Cardiac fibroblast (primary cell): ENCODE data around the gene ABCA7.

ENCODE experiments used
- DNase-seq, 2 donors: peaks; one replicate each; pipeline versions ENCODE4 v3.0.0 to v3.0.0-alpha.2; 2010; ENCODE audit warnings: low read depth in 2 of 2
- H3K4me3 ChIP-seq, 2 donors: replicated peaks in 1 of 2; 1 replicate in 1 of 2; 2 replicates in 1 of 2; pipeline ENCODE4 v1.5.1; 2011; ENCODE audit warnings: low read depth in 2 of 2, low read length in 2 of 2, mild to moderate bottlenecking in 2 of 2, moderate library complexity in 1 of 2
- TF ChIP-seq, protein P1 (sequence below): IDR thresholded peaks from one replicate; pipeline ENCODE4 v1.5.1; 2011; ENCODE audit warnings: low read depth, mild to moderate bottlenecking, low read length, inconsistent platforms

ABCA7 gene

DNA sequence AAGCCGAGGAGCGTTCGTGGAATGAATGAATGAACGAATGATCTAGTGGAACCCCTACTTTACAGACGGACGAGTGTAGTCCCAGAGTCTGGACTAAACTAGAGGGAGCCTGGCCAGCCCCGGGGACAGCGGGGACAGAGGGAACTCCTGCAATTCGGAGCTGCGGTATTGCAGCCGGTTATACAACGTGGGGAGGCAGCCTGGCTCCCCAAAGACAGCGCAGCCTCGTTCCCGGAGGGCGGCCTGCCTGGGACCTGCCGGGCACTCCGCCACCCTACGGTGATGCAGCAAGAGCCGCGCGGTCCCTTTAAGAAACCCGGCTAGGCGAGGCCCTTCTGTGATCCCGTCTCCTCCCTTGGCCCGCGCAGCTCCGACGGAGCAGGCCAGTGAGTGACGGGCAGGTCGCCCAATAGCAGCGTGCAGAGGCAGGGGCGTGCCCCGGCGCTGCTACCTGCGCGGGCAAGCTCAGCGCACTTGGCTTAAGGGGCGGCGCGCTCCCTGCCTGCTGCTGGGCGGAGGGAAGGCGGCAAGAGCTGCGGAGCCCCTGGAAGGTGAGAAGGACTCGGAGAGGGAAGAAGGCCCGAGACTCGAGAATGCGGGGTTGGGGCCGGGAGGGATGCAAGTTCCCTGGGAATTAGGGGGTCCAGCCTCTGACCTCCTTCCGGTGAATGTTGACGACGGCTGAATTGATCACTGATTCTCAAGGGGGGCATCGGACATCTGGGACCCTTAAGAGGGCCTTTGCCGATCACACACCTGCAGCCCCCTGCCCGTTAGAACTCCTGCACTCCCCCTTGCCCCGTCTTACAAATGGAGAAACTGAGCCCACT lies at the start of gene ABCA7:
Gene ABCA7, plus strand, starts transcription at position 462 of the 830 bp plus-strand sequence. CDS start 1,255 bp downstream, outside the sequence.
- peak within 1 kb of the TSS; percentile 53 to 65 for H3K4me3 ChIP-seq
- TF ChIP-seq, protein P1, sequence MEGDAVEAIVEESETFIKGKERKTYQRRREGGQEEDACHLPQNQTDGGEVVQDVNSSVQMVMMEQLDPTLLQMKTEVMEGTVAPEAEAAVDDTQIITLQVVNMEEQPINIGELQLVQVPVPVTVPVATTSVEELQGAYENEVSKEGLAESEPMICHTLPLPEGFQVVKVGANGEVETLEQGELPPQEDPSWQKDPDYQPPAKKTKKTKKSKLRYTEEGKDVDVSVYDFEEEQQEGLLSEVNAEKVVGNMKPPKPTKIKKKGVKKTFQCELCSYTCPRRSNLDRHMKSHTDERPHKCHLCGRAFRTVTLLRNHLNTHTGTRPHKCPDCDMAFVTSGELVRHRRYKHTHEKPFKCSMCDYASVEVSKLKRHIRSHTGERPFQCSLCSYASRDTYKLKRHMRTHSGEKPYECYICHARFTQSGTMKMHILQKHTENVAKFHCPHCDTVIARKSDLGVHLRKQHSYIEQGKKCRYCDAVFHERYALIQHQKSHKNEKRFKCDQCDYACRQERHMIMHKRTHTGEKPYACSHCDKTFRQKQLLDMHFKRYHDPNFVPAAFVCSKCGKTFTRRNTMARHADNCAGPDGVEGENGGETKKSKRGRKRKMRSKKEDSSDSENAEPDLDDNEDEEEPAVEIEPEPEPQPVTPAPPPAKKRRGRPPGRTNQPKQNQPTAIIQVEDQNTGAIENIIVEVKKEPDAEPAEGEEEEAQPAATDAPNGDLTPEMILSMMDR = no peak
- peak; percentile 97 to 99 for DNase-seq

GRCh38 chr19:990119-990571 lies 49.8 kb upstream of the ABCA7 start:
- H3K4me3 ChIP-seq = no peak overlapping the region
- TF ChIP-seq, protein P1 = no peak
- no peak for DNase-seq

DNA sequence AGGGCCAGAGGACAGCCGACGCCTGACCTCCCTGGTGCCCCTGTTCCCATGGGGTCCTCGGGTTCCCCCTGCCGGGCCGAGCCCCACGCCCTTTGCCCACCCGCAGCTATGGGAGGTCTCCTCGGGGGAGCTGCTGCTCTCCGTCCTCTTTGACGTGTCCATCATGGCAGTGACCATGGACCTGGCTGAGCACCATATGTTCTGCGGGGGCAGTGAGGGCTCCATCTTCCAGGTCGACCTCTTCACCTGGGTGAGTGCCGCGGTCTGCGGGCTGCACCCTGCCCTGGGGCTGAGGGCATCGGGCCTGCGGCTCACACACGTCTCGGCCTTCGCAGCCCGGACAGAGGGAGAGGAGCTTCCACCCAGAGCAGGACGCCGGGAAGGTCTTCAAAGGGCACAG lies 49.2 kb upstream of the ABCA7 start:
- H3K4me3 ChIP-seq = no peak overlapping the region

DNA sequence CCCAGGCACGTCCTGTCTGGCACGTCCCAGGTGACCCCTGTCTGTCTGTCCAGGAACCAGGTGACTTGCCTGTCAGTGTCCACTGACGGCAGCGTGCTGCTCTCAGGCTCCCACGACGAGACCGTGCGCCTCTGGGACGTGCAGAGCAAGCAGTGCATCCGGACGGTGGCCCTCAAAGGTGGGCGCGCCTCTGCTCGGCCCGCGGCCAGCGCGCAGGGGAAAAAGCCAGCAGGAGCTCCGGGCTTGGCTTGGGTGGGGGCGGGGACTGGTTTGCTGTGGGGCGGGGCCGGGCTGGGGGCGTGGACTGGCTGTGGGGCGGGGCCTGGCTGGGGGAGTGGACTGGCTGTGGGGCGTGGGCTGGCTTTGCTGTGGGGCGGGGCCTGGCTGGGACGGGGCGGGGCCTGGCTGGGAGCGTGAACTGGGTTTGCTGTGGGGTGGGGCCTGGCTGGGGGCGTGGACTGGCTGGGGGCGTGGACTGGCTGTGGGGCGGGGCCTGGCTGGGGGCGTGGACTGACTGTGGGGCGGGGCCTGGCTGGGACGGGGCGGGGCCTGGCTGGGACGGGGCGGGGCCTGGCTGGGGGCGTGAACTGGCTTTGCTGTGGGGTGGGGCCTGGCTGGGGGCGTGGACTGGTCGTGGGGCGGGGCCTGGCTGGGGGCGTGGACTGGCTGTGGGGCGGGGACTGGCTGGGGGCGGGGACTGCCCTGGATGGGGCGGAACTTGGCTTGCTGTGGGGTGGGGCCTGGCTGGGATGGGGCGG lies 48.6 kb upstream of the ABCA7 start:
- peak; percentile 58 to 64 for DNase-seq
- TF ChIP-seq, protein P1 = no peak
- H3K4me3 ChIP-seq = no peak overlapping the region

More for the DNA sequence above, 49.2 kb upstream of the ABCA7 start:
- no peak for DNase-seq
- TF ChIP-seq, protein P1 = no peak

DNA sequence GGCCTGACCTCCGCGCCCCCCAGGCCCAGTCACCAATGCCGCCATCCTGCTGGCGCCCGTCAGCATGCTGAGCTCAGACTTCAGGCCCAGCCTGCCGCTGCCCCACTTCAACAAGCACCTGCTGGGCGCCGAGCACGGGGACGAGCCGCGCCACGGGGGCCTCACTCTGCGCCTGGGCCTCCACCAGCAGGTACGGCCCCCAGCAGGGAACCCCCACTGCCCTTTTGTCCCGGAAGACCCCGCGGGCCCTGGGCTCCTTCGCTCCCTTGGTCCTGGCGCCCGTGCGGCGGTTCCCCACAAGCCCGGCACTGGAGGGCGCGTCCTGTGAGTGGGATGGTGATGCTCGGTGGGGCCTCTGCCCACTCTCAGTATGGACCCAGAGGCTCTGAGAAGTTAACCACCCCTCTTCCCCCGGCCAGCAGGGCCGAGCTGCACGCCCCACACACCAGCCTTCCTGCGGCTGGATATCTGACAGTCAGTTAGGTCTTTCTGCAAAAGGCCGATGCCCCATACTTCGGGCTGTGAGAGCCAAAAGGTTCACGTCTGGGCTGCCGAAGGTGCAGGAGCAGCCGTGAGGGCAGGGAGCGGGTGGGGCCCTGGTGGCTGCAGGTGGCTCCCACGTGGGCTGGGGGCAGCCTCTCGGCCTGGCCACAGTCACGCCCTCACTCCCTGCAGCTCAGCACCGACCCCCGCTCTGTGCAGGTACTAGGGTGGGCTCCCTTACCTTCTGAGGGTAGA lies 47.8 kb upstream of the ABCA7 start:
- DNase-seq = no peak
- TF ChIP-seq, protein P1 = no peak
- no peak overlapping the region for H3K4me3 ChIP-seq

GRCh38 chr19:992670-993055 lies 47.2 kb upstream of the ABCA7 start:
- H3K4me3 ChIP-seq = no peak overlapping the region
- DNase-seq = no peak
- TF ChIP-seq, protein P1 = no peak
